Breast epithelium (tissue), 3 donors: ENCODE data around the gene ADRA2B.

Experiments used
- POLR2AphosphoS5 ChIP-seq, 3 donors: sonication (generic); formaldehyde crosslinking; IDR thresholded peaks; one replicate each; pipeline ENCODE4 v1.6.1; 2017; ENCODE audit warnings: antibody characterized with exemption in 3 of 3
- TF ChIP-seq, protein P1 (sequence below), 3 donors: fragments of 450-650 bp; IDR thresholded peaks; one replicate each; pipeline ENCODE4 v1.5.1; 2016 to 2017; ENCODE audit warnings: antibody characterized with exemption in 3 of 3, mild to moderate bottlenecking in 3 of 3, moderate library complexity in 3 of 3

GRCh38 chr2:96151595-96152303 lies 35.4 kb upstream of the ADRA2B start:
- TF ChIP-seq, protein P1, sequence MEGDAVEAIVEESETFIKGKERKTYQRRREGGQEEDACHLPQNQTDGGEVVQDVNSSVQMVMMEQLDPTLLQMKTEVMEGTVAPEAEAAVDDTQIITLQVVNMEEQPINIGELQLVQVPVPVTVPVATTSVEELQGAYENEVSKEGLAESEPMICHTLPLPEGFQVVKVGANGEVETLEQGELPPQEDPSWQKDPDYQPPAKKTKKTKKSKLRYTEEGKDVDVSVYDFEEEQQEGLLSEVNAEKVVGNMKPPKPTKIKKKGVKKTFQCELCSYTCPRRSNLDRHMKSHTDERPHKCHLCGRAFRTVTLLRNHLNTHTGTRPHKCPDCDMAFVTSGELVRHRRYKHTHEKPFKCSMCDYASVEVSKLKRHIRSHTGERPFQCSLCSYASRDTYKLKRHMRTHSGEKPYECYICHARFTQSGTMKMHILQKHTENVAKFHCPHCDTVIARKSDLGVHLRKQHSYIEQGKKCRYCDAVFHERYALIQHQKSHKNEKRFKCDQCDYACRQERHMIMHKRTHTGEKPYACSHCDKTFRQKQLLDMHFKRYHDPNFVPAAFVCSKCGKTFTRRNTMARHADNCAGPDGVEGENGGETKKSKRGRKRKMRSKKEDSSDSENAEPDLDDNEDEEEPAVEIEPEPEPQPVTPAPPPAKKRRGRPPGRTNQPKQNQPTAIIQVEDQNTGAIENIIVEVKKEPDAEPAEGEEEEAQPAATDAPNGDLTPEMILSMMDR (IDR thresholded peaks at IDR 0.05): no peak
- TF ChIP-seq POLR2AphosphoS5 (IDR thresholded peaks at IDR 0.05): no peak
